HG03378 (cell line): Measurements from ENCODE around the gene IL24.

ENCODE experiments used
- ATAC-seq: cut with Tn5 transposase; IDR thresholded peaks from one replicate; pipeline ENCODE4 v1.9.1; 2021; ENCODE audit warnings: mild to moderate bottlenecking, moderate library complexity; ENCODE audit not compliant: unreplicated experiment

Gene IL24

GRCh38 chr1:206878456-206878855 lies 18.8 kb upstream of the IL24 start:
- ATAC-seq = no peak

GRCh38 chr1:206880314-206880713 lies 16.9 kb upstream of the IL24 start:
- no peak for ATAC-seq

GRCh38 chr1:206882555-206882954 lies 14.7 kb upstream of the IL24 start:
- no peak for ATAC-seq

- ATAC-seq = no peak
Observed at GRCh38 chr1:206883160-206883559, 14.1 kb upstream of the IL24 start.

- ATAC-seq = no peak
Observed at GRCh38 chr1:206883876-206884275, 13.4 kb upstream of the IL24 start.

- no peak for ATAC-seq
Observed at GRCh38 chr1:206885341-206886060, 11.7 kb upstream of the IL24 start.

GRCh38 chr1:206886831-206887230 lies 10.4 kb upstream of the IL24 start:
- ATAC-seq = no peak

GRCh38 chr1:206887701-206888100 lies 9.5 kb upstream of the IL24 start:
- ATAC-seq = no peak

GRCh38 chr1:206890125-206891060 lies 6.8 kb upstream of the IL24 start:
- no peak for ATAC-seq

GRCh38 chr1:206891412-206891811 lies 5.8 kb upstream of the IL24 start:
- ATAC-seq = no peak

GRCh38 chr1:206892351-206892984 lies 4.8 kb upstream of the IL24 start:
- ATAC-seq = no peak

GRCh38 chr1:206893380-206893779 lies 3.9 kb upstream of the IL24 start:
- no peak for ATAC-seq

GRCh38 chr1:206895325-206895724 lies 1.9 kb upstream of the IL24 start:
- ATAC-seq = no peak

GRCh38 chr1:206895837-206896242 lies 1.4 kb upstream of the IL24 start:
- no peak for ATAC-seq

- no peak for ATAC-seq
Observed at GRCh38 chr1:206896261-206896660, 982 bp upstream of the IL24 start.

GRCh38 chr1:206898089-206898914 lies 1.1 kb downstream of the IL24 start:
- no peak for ATAC-seq

- no peak for ATAC-seq
Observed at GRCh38 chr1:206898915-206899431, 1.7 kb downstream of the IL24 start.

GRCh38 chr1:206899717-206900116 lies 2.5 kb downstream of the IL24 start:
- ATAC-seq = no peak

GRCh38 chr1:206900149-206900548 lies 2.9 kb downstream of the IL24 start:
- ATAC-seq = no peak

- ATAC-seq = no peak
Observed at GRCh38 chr1:206901944-206902343, 4.7 kb downstream of the IL24 start.
